KG1 (cell line): ENCODE results near the gene IL15RA.
"Not testable (repeated sequence)": the region's sequence is repeated elsewhere in the genome, so short reads cannot be mapped to it uniquely, and the experiment has no call there.

Experiments used
- DNase-seq: peaks from one replicate; lab custom pipeline; 2025; lab: John Stamatoyannopoulos, UW

Gene IL15RA

DNA sequence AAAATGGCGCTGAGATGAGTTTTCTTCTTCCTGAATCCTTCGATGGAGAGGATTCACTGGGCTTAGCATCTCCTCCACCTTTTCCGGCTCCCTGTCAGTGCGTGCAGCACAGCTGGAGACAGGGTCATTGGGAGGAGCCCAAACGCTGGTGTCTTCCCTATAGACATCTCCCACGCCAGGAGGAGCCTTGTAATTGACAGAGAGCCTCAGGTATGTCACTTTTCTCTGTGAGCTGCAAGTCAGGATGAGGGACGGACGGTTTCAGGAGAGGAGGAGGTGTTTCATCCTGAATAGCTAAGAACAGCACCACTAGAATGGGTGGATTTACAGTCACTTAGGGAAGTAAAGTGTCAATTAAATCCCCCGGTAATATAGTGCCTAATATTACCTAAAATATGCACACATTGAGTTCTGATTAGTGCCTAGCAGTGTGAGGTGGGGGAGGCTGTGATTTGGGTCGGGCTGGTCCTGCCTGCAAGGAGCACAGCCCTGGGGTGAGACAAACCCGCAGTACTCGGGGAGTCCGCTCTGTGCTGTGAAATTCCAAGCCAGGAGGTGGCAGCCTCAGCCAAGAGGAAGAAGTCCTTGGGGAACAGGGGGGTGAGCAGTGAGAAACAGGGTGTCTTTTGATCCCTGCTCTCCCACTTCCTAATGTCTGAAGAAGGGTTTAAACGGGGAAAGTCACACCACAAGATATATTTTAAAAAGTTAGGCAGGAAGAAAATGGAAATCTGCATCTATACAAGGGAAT, 28.2 kb downstream of the IL15RA start:
- no peak for DNase-seq

- DNase-seq: no peak
Measured at GRCh38 chr10:5948208-5948585, 29.1 kb downstream of the IL15RA start.

DNA sequence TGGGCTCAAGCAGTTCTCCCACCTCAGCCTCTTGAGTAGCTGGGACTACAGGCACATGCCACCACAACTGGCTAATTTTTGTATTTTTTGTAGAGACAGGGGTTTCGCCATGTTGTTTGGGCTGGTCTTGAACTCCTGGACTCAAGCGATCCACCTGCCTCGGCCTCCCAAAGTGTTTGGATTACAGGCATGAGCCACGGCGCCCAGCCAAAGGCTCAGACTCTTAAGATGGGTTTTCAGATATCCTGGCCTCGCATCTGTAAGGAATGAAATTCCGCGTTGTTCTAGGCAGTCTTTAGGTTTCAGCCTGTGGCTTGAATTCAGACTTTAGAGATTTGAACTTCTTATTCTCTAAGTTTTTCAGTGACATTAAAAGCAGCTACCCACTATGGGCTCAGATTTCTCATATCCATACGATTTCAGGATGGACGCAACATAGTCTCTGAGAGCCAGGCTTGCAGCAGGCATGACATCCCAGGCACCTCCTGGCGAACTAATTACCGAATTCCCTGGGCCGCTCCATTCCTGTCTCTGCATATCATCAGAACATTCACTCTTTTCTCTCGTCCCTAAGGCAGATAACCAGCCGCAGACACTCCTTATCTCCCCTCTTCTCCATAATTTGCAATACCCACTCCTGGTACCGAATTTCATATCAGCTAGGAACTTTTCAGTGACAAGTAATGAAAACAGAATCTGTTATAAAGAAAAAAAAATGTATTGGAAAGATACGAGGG, 29.7 kb downstream of the IL15RA start:
- DNase-seq: no peak

DNA sequence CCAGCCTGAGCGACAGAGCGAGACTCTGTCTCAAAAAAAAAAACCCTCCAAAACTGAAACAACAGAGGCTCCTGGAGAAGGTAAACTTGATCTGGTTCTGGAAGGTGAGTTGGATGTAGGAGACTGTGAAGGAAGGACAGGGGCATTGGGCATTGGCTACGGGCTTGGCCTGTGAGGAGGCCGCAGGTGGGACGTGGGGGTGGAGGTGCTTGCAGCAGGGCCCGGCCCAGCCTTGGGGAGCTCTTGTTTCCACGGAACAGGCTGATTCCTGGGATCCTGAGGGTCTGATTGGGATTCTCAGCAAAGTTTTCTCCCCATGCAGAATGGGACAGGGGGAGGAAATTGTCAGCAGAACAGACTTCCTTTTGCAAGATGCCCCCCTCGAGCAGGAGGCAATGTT, 30.6 kb downstream of the IL15RA start:
- no peak for DNase-seq

DNA sequence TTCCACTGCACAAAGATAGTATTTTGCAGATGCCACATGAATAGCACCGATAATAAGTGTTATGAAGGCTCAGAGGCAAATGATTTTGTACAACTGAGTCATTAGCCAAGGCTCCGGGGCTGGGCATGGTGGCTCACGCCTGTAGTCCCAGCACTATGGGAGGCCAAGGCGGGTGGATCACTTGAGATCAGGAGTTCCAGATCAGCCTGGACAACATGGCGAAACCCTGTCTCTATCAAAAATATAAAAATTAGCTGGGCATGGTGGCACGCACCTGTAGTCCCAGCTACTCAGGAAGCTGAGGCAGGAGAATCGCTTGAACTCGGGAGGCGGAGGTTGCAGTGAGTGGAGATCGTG, 30.9 kb downstream of the IL15RA start:
- not testable (repeated sequence) for DNase-seq

GRCh38 chr10:5945561-5946418, 31.6 kb downstream of the IL15RA start:
- DNase-seq: no peak

DNA sequence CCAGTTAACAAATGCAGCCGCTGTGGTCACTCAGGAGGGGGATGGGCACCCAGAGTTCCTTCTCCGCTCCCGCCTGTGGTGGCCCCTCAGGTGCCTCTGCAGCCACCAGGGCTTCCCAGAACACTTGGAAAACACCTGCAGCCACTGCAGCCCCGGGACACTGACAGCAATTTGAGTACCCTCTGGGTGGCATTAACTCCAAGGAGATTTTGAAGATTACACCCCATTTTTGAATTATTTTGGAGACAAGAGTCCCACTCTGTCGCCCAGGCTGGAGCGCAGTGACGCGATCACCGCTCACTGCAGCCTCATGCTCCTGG, 32.2 kb downstream of the IL15RA start:
- DNase-seq: no peak

DNA sequence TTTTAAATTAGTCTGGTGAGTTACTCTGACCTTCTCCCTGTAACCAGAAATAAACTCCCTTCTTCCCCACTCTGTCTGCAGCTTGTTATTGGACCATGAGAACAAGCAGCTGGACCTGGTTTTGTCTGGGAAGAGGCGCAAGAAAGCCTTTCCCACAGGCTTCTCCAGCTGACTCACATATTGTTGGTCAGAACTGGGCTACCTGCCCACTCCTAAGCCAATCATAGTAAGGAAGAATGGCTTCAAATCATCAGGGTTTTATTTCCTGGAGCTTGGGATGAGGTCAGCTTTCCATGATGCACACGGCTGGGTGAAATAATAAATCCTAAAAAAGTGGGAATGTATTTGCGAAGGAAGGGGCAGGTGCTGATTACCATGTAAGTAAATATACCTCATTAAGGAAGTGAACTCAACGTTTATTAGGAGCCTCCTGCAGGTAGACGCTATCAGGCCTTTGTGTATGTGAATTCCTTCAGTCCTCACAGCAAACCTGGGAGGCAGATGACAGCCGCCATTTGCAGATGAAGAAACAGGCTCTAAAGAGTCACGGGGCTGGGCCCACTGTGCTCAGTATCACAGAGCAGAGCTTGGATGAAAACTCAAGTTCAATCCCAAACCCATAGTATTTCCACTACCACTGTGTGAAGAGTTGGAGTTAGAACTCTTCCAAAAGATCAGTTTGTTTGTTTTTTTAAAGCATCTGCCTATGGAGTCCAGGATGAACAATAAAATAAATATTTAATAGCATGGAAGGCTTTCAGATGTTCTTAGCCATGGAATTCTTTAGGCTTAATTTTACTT, 32.8 kb downstream of the IL15RA start:
- DNase-seq: no peak

GRCh38 chr10:5943536-5943935, 33.8 kb downstream of the IL15RA start:
- DNase-seq: no peak

- no peak for DNase-seq
Measured at GRCh38 chr10:5942474-5942873, 34.9 kb downstream of the IL15RA start.

DNA sequence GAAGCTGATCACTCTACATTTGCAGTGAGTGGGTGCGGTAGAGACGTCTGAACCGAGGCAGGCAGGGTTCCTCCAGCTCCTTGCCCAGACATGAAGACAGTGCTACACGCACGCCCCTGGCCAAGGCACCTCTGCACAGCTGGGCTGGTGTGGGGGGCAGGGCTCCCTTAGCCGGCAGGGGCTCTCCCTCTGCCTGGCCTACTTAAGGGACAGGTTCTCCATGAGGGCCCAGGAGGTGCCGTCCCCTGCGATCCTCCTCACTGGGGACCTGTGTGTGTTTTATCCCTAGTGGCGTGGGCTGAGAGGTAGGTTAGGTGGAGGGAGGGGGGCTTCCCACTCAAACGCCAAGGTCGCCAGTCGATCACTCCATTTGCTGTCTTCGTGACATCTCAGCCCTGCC, 35.3 kb downstream of the IL15RA start:
- DNase-seq: no peak

DNA sequence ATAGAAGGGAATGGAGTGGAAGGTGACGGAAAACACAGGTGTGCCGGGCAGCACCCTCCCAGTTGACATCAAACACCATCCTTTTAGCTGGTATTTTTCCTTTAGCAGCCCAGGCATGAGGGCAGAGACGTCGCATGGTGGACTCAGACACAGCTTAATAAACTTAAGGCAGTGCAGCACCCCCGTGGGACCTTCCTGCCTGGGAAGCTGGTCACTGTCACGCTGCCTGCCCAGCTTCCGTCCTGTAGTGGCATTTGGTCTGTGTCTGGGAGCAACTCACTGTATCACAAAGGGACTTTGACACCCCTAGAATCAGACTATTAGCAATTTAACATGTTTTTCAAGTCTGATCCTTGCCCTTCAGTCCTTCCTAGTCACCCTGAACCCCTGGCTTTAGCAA, 35.8 kb downstream of the IL15RA start:
- no peak for DNase-seq

DNA sequence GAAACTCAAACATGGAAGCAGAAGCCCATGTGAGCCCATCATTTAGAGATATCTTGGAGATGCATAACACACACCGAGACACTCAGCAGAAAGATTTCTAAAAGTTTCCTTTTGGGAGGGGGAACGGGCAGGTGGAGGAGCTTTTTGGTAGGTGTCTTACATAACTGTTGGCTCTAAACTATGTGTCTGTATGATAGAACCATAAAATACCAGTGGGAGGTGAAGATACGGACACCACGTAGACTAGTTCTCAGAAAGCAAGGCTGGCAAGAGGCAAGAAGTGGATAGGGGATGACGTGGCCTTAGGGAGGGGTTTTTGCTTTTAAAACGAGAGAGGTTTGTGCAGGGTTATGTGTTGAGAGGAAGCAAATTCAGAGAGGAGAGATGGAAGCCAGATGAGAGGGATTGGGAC, 36.5 kb downstream of the IL15RA start:
- DNase-seq: no peak

DNA sequence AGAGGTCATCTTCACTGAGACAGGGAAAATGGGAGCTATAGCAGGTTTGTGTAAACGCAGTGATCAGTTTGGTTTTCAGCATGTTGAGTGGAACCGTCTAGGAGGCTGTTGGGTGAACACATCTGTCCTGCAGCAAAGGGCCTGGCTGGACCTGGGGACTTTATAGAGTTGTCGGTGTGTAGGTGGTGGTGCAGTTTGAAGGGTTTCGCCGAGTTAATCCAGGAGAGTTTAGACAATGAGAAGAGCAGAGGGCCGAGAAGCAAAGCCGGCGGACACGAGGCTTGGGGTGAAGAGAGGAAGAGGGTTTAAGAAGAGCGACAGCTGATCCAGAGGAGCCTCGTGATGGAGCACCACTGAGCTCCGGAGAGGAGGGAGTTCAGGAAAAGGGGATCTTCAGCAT, 39.1 kb downstream of the IL15RA start:
- DNase-seq: no peak

GRCh38 chr10:5937016-5937415, 40.3 kb downstream of the IL15RA start:
- no peak for DNase-seq

- no peak for DNase-seq
Measured at GRCh38 chr10:5935628-5936027, 41.7 kb downstream of the IL15RA start.

DNA sequence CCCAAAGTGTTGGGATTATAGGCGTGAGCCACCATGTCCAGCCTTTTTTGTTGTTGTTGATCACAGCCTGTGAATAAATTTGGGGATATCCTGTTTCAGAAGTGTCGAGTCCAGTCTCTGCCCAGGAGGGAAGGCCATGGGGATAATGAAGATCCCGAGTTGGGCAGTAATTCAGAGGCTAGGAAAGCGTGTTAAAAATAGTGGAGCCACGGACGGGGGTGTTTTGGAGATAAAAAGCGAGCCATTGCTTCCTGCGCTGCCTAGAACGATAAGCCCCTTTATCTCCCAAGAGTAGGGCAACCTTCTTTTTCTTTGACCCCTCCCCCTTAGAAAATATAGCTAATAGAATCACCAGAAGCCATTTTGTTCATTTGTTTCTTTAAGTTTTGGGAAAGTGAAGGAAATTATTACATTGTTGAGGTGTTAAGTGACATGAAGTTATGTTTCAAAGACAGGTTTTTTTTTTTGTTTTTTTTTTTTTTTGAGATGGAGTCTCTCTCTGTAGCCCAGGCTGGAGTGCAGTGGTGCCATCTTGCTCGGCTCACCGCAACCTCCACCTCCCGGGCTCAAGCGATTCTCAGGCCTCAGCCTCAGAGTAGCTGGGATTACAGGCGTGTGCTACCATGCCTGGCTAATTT, 43.3 kb downstream of the IL15RA start:
- DNase-seq: no peak

DNA sequence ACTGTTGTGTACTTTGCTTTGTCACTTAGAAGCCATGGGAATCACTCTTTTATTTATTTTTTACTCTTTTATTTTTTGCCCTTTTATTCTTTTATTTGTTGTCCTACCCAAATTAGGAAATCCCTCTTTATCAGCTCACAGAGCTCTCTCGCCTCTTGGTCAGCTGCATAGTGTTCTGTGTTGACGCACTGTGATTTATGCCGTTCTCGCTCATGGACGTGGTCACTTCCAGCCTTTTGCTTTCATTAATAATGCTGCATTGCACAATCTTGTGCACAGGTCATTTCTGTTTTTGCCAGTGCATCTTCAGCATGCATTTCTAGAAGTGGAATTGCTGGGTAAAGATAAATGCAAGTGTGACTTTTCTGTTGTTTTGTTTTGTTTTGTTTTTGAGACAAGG, 45.0 kb downstream of the IL15RA start:
- no peak for DNase-seq

GRCh38 chr10:5930272-5930671, 47.1 kb downstream of the IL15RA start:
- DNase-seq: no peak

DNA sequence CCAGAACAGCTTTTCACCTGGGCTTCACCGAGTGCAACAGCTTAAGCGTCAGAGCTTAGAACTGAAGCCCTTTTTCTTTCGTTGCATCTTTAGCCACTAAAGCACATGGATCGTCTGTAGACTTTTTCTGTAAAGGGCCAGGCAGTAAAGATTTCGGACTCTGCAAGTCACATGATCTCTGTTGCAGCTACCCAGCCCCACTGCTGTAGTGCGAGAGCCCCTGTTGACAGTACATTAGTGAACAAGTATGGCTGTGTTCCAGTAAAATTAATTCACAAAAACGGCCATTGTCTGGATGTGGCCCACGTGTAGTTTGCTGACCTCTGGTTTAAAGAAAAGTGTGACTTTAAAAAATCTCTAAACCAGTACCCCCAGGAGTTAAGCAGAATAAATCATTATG, 47.9 kb downstream of the IL15RA start:
- DNase-seq: no peak

DNA sequence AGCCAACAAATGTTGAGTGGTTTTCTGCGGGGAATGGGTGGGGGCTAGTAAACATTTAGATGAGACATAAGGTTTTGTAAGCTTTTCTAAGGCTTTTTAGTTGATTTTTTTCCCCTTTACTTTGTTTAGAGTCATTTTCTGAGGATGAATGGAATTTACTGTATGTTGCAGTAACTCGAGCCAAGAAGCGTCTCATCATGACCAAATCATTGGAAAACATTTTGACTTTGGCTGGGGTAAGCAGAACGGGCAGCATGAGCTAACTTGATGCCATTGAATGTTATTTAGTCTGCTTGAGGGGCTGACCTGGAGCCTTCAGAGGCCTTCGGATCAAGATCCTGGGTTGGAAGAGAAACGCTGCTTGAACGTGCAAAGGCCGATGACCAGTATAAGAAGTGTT, 50.0 kb downstream of the IL15RA start:
- no peak for DNase-seq

DNA sequence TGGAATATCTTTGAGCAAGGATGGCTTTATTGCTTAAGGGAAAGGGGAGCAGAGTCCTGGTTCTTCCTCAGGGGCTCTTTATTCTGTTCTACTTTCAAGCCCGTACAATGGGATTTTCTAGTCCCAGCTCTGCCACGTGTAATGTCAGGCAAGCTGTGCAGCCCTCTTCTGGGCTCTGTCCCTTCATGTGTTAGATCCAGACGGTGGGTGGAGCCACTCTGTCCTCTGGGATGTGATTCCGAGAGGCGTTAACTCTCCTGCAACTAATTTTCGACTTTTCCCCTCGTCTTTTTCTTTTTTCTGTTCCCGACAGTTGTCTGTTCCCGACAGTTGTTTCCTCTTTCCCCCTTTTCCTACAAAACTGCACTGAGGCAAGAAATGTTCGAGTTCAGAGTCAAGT, 52.5 kb downstream of the IL15RA start:
- DNase-seq: no peak
